Hepatocyte (in vitro differentiated cells): Measurements from ENCODE around the gene SCNM1. TPM values are rescaled to one million over a fixed set of nuclear protein-coding genes. Genes with fewer than 3 reads are reported as not detected.

ENCODE experiments used
- DNase-seq: peaks from one replicate; pipeline ENCODE4 v3.0.0-alpha.2; 2016; ENCODE audit warnings: low spot score
- H2AFZ ChIP-seq: fragments of 200-600 bp; sonication (generic); 2 replicates; pipeline ENCODE4 v1.6.0; 2016; ENCODE audit warnings: antibody characterized with exemption, mild to moderate bottlenecking
- H3K27ac ChIP-seq: fragments of 200-600 bp; sonication (generic); 2 replicates; pipeline ENCODE4 v1.5.1; 2016; ENCODE audit warnings: mild to moderate bottlenecking
- H3K27me3 ChIP-seq: fragments of 200-600 bp; sonication (generic); 2 replicates; pipeline ENCODE4 v1.6.1; 2016
- H3K36me3 ChIP-seq: fragments of 200-600 bp; sonication (generic); replicated peaks from 2 replicates; pipeline ENCODE4 v1.5.1; 2016; ENCODE audit warnings: low read depth; ENCODE audit not compliant: insufficient read depth
- H3K4me1 ChIP-seq: fragments of 200-600 bp; sonication (generic); 2 replicates; pipeline ENCODE4 v1.5.1; 2016; ENCODE audit warnings: mild to moderate bottlenecking, moderate library complexity; ENCODE audit not compliant: insufficient read depth
- H3K4me2 ChIP-seq: fragments of 200-600 bp; sonication (generic); 2 replicates; pipeline ENCODE4 v1.6.0; 2016
- H3K4me3 ChIP-seq: fragments of 200-600 bp; sonication (generic); 2 replicates; pipeline ENCODE4 v1.5.1; 2016; ENCODE audit warnings: mild to moderate bottlenecking
- H3K79me2 ChIP-seq: fragments of 200-600 bp; sonication (generic); 2 replicates; pipeline ENCODE4 v1.6.0; 2017; ENCODE audit warnings: mild to moderate bottlenecking
- H3K9me2 ChIP-seq: fragments of 200-600 bp; sonication (generic); replicated peaks from 2 replicates; pipeline ENCODE4 v1.6.0; 2017; ENCODE audit warnings: mild to moderate bottlenecking; ENCODE audit not compliant: insufficient read depth
- H3K9me3 ChIP-seq: fragments of 200-600 bp; sonication (generic); 2 replicates; pipeline ENCODE4 v1.5.1; 2016; ENCODE audit warnings: low read depth, mild to moderate bottlenecking
- H4K20me1 ChIP-seq: fragments of 200-600 bp; sonication (generic); 2 replicates; pipeline ENCODE4 v1.6.0; 2016; ENCODE audit warnings: mild to moderate bottlenecking; ENCODE audit not compliant: insufficient read depth, poor library complexity, severe bottlenecking
- EZH2 ChIP-seq: fragments of 200-600 bp; sonication (generic); IDR thresholded peaks from 2 replicates; pipeline ENCODE4 v1.6.1; 2016; ENCODE audit warnings: antibody characterized with exemption, mild to moderate bottlenecking, borderline replicate concordance
- EZH2phosphoT487 ChIP-seq: fragments of 200-600 bp; sonication (generic); IDR thresholded peaks from one replicate; pipeline ENCODE4 v1.6.1; 2018; ENCODE audit warnings: antibody characterized with exemption, mild to moderate bottlenecking, low read depth, moderate library complexity; ENCODE audit not compliant: unreplicated experiment, severe bottlenecking
- WGBS: methylation state at CpG from one replicate; pipeline ENCODE4 v1.1.6; 2016; ENCODE audit warnings: low lambda C conversion rate; ENCODE audit errors: missing lambda C conversion rate; 5-methylcytosine and 5-hydroxymethylcytosine counted together
- polyA plus RNA-seq: library from polyadenylated mRNA; unstranded; fragments of >200 nt; fragmentation: Nextera tagmentation; extraction: Ambion mirVana; gene quantifications from 2 replicates; pipeline ENCODE4 v1.2.1, GENCODE V29; 2016
- total RNA-seq: library from RNA; depleted of rRNA; stranded (reverse); fragments of >200 nt; gene quantifications from 2 replicates; pipeline ENCODE4 v1.2.3, GENCODE V29; 2014
- TF ChIP-seq, protein P1 (sequence below): fragments of 200-600 bp; sonication (generic); IDR thresholded peaks from 2 replicates; pipeline ENCODE4 v1.5.1; 2016; ENCODE audit warnings: antibody characterized with exemption, mild to moderate bottlenecking; ENCODE audit not compliant: poor library complexity

SCNM1 gene
- total and polyA plus RNA-seq, 2 experiments from 2014 or later: 21.5 to 55.4 TPM

DNA sequence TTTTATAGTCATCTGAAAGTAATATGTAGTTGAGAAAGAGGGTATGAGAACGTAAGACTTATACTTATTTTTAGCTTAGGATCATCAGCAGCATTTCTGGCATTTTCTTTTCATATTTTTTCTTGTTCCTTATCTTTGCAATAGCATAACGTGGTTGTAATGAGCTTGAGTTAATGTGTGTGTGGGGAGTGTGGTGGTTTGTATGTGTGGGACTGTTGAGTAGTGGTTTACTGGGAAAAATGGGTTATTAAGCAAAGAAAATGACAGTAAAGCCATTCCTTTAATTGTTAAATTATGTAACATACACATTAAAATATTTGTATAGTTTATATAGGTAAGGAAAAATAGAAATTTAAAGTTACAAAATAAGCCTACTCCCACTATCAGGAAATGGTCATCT lies 47.6 kb downstream of the SCNM1 start:
- Histone ChIP-seq H3K4me1 (peaks cover 9% of the 10 kb centered on the region), H3K4me2 (no peak overlapping the region), H2AFZ (no peak overlapping the region), H4K20me1 (peaks cover 74% of the 10 kb centered on the region), H3K36me3 (no peaks in the 10 kb centered on the region), H3K79me2 (peaks cover 96% of the 10 kb centered on the region), H3K4me3 (no peak overlapping the region), H3K27ac (no peak overlapping the region), H3K9me3 (no peaks in the 10 kb centered on the region), H3K9me2 (no peaks in the 10 kb centered on the region), H3K27me3 (no peaks in the 10 kb centered on the region)
- 38% methylated on average over 2 of the region's 2 CpGs for WGBS
- DNase-seq: no peak
- TF ChIP-seq, protein P1, sequence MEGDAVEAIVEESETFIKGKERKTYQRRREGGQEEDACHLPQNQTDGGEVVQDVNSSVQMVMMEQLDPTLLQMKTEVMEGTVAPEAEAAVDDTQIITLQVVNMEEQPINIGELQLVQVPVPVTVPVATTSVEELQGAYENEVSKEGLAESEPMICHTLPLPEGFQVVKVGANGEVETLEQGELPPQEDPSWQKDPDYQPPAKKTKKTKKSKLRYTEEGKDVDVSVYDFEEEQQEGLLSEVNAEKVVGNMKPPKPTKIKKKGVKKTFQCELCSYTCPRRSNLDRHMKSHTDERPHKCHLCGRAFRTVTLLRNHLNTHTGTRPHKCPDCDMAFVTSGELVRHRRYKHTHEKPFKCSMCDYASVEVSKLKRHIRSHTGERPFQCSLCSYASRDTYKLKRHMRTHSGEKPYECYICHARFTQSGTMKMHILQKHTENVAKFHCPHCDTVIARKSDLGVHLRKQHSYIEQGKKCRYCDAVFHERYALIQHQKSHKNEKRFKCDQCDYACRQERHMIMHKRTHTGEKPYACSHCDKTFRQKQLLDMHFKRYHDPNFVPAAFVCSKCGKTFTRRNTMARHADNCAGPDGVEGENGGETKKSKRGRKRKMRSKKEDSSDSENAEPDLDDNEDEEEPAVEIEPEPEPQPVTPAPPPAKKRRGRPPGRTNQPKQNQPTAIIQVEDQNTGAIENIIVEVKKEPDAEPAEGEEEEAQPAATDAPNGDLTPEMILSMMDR: no peak
- TF ChIP-seq EZH2 (no peak), EZH2phosphoT487 (no peak)

Other genes starting within 250 kb of the SCNM1 start
- 33.7 and 41.4 TPM in 2 replicates for gene SETDB1, start 239.8 kb upstream of the SCNM1 start, total RNA-seq
- 10.7 and 12.9 TPM in 2 replicates for gene SETDB1, start 239.8 kb upstream of the SCNM1 start, polyA plus RNA-seq
- gene CERS2, start 191.3 kb upstream of the SCNM1 start, total RNA-seq: 267 and 268 TPM in 2 replicates
- gene CERS2, start 191.3 kb upstream of the SCNM1 start, polyA plus RNA-seq: 210 and 277 TPM in 2 replicates
- gene ANXA9, start 183.9 kb upstream of the SCNM1 start, total RNA-seq: 7.5 and 7.9 TPM in 2 replicates
- 8.8 and 9.0 TPM in 2 replicates for gene ANXA9, start 183.9 kb upstream of the SCNM1 start, polyA plus RNA-seq
- 15.9 and 18.5 TPM in 2 replicates for gene MINDY1, start 159.2 kb upstream of the SCNM1 start, total RNA-seq
- gene MINDY1, start 159.2 kb upstream of the SCNM1 start, polyA plus RNA-seq: 5.8 and 7.6 TPM in 2 replicates
- gene PRUNE1, start 157.7 kb upstream of the SCNM1 start, total RNA-seq: 20.3 and 26.5 TPM in 2 replicates
- gene PRUNE1, start 157.7 kb upstream of the SCNM1 start, polyA plus RNA-seq: 15.1 and 21.6 TPM in 2 replicates
- gene BNIPL, start 129.6 kb upstream of the SCNM1 start, total RNA-seq: 2.7 and 3.8 TPM in 2 replicates
- gene BNIPL, start 129.6 kb upstream of the SCNM1 start, polyA plus RNA-seq: 1.1 and 3.0 TPM in 2 replicates
- 2.9 and 3.2 TPM in 2 replicates for gene C1orf56, start 118.4 kb upstream of the SCNM1 start, total RNA-seq
- 8.3 and 11.4 TPM in 2 replicates for gene C1orf56, start 118.4 kb upstream of the SCNM1 start, polyA plus RNA-seq
- 49.4 and 60.2 TPM in 2 replicates for gene CDC42SE1, start 106.5 kb upstream of the SCNM1 start, total RNA-seq
- gene CDC42SE1, start 106.5 kb upstream of the SCNM1 start, polyA plus RNA-seq: 19.0 and 21.2 TPM in 2 replicates
- 16.8 and 16.9 TPM in 2 replicates for gene MLLT11, start 105.7 kb upstream of the SCNM1 start, total RNA-seq
- gene MLLT11, start 105.7 kb upstream of the SCNM1 start, polyA plus RNA-seq: 34.3 and 37.6 TPM in 2 replicates
- gene GABPB2, start 95.4 kb upstream of the SCNM1 start, total RNA-seq: 9.9 and 12.9 TPM in 2 replicates
- 0.98 and 4.1 TPM in 2 replicates for gene GABPB2, start 95.4 kb upstream of the SCNM1 start, polyA plus RNA-seq
- 6.3 and 41.6 TPM in 2 replicates for gene SEMA6C, start 19.5 kb upstream of the SCNM1 start, total RNA-seq
- 13.9 and 25.1 TPM in 2 replicates for gene SEMA6C, start 19.5 kb upstream of the SCNM1 start, polyA plus RNA-seq
- gene TNFAIP8L2, start 9.5 kb upstream of the SCNM1 start, total RNA-seq: 0.64 TPM in 1 of 2 replicates, not detected in the other
- gene TNFAIP8L2, start 9.5 kb upstream of the SCNM1 start, polyA plus RNA-seq: 0.70 TPM in 1 of 2 replicates, not detected in the other
- gene LYSMD1, start 242 bp upstream of the SCNM1 start, total RNA-seq: 13.0 and 16.2 TPM in 2 replicates
- gene LYSMD1, start 242 bp upstream of the SCNM1 start, polyA plus RNA-seq: 1.0 and 2.5 TPM in 2 replicates
- not detected in 2 replicates for gene TMOD4, start 9.8 kb downstream of the SCNM1 start, total RNA-seq
- gene TMOD4, start 9.8 kb downstream of the SCNM1 start, polyA plus RNA-seq: 0.44 TPM in 1 of 2 replicates, not detected in the other
- 46.0 and 48.1 TPM in 2 replicates for gene VPS72, start 24.1 kb downstream of the SCNM1 start, total RNA-seq
- 52.2 and 53.1 TPM in 2 replicates for gene VPS72, start 24.1 kb downstream of the SCNM1 start, polyA plus RNA-seq
- 36.0 and 45.7 TPM in 2 replicates for gene PIP5K1A, start 32.4 kb downstream of the SCNM1 start, total RNA-seq
- 17.3 and 27.0 TPM in 2 replicates for gene PIP5K1A, start 32.4 kb downstream of the SCNM1 start, polyA plus RNA-seq
- gene PSMD4, start 88.6 kb downstream of the SCNM1 start, total RNA-seq: 107 and 119 TPM in 2 replicates
- 161 and 168 TPM in 2 replicates for gene PSMD4, start 88.6 kb downstream of the SCNM1 start, polyA plus RNA-seq
- gene ZNF687, start 116.2 kb downstream of the SCNM1 start, total RNA-seq: 16.8 and 19.9 TPM in 2 replicates
- 3.6 and 4.3 TPM in 2 replicates for gene ZNF687, start 116.2 kb downstream of the SCNM1 start, polyA plus RNA-seq
- gene PI4KB, start 161.3 kb downstream of the SCNM1 start, total RNA-seq: 42.1 and 49.9 TPM in 2 replicates
- gene PI4KB, start 161.3 kb downstream of the SCNM1 start, polyA plus RNA-seq: 55.1 and 60.4 TPM in 2 replicates
- 43.0 and 48.8 TPM in 2 replicates for gene RFX5, start 181.1 kb downstream of the SCNM1 start, total RNA-seq
- gene RFX5, start 181.1 kb downstream of the SCNM1 start, polyA plus RNA-seq: 14.1 and 18.0 TPM in 2 replicates
- 49.1 and 63.9 TPM in 2 replicates for gene SELENBP1, start 206.6 kb downstream of the SCNM1 start, total RNA-seq
- 86.4 and 101 TPM in 2 replicates for gene SELENBP1, start 206.6 kb downstream of the SCNM1 start, polyA plus RNA-seq
- gene PSMB4, start 233.4 kb downstream of the SCNM1 start, total RNA-seq: 240 and 275 TPM in 2 replicates
- 71.4 and 96.3 TPM in 2 replicates for gene PSMB4, start 233.4 kb downstream of the SCNM1 start, polyA plus RNA-seq